ENCODE data around the gene KPTN.
A peak's percentile ranks its signal among the peaks of the same experiment; 100 is the strongest.

The KPTN gene

DNA sequence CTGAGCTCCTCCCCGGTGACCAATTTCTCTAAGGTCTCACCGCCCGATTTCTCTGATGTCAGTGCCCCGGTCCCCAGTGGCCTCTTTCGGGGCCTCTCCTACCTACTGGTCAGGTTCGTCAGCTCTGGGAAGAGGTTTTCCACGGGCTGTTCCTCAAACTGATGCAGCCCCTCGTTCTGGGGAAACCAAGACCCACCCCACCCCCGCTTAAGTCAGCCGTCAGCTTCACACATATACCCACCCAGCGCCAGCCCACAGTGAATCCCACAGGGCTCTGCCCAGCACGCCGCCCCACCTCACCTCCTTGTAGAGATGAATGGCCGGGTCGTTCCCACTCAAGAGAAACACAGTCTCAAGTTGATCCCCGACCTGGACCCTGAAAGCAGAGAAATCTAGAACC, 3.4 kb downstream of the KPTN start:
- no peak overlapping the region for H3K27ac Mint-ChIP-seq
- H3K36me3 Mint-ChIP-seq (ENCODE audit: low read depth), result no peaks in the 10 kb centered on the region
- H3K9me3 Mint-ChIP-seq, result no peaks in the 10 kb centered on the region
- H3K4me3 Mint-ChIP-seq, result peak overlapping the region in 2 of 3 experiments; percentile 27 to 40
- TF ChIP-seq, protein P1, sequence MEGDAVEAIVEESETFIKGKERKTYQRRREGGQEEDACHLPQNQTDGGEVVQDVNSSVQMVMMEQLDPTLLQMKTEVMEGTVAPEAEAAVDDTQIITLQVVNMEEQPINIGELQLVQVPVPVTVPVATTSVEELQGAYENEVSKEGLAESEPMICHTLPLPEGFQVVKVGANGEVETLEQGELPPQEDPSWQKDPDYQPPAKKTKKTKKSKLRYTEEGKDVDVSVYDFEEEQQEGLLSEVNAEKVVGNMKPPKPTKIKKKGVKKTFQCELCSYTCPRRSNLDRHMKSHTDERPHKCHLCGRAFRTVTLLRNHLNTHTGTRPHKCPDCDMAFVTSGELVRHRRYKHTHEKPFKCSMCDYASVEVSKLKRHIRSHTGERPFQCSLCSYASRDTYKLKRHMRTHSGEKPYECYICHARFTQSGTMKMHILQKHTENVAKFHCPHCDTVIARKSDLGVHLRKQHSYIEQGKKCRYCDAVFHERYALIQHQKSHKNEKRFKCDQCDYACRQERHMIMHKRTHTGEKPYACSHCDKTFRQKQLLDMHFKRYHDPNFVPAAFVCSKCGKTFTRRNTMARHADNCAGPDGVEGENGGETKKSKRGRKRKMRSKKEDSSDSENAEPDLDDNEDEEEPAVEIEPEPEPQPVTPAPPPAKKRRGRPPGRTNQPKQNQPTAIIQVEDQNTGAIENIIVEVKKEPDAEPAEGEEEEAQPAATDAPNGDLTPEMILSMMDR (IDR thresholded peaks at IDR 0.05; ENCODE audit: unreplicated experiment in 3 of 3), result no peak
- H3K27me3 Mint-ChIP-seq (ENCODE audit: low read depth), result peaks cover 33% of the 10 kb centered on the region
- H3K4me1 Mint-ChIP-seq, result peaks cover 18% of the 10 kb centered on the region

DNA sequence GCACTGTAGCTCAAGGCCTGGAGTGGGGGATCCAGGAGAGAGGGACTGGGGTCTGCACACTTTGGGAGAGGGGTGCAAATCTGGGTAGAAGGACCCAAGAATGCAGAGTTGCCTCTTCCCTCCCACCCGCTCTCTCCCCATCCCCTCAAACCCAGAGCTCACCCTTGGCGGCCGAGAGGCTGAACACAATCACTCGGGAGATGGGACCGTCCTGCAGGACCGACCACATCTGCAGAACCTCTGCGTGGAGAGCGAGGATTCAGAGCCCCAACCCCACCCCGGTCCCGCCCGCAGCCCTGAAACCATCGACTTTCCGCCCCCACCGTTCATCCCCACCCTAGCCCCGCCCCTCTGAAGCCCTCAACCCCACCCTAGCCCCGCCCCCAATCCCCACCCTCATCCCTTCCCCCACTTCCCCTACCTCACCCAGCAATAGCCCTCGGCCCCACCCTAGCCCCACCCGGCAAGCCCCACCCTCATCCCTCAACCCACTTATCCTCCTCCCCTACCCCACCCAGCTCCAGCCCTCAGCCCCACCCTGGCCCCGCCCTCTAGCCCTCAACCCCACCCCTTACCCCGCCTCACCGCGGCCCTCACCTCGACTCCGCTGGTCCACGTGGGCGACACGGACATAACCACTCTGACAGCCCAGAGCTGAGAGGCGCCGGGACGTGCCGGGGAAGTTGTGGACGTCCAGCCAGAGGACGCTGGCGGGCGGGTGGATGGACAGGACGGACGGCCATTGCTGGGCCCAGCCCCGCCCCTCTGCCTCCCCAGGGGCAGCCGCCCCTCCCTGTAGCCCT, 4.1 kb downstream of the KPTN start:
- peaks cover 11% of the 10 kb centered on the region for H3K4me1 Mint-ChIP-seq
- H3K36me3 Mint-ChIP-seq (ENCODE audit: low read depth), result peaks cover 3% of the 10 kb centered on the region
- no peak overlapping the region for H3K4me3 Mint-ChIP-seq
- H3K27me3 Mint-ChIP-seq (ENCODE audit: low read depth), result peaks cover 33% of the 10 kb centered on the region
- no peaks in the 10 kb centered on the region for H3K9me3 Mint-ChIP-seq
- TF ChIP-seq, protein P1 (IDR thresholded peaks at IDR 0.05; ENCODE audit: unreplicated experiment in 3 of 3), result no peak
- H3K27ac Mint-ChIP-seq, result no peak overlapping the region

DNA sequence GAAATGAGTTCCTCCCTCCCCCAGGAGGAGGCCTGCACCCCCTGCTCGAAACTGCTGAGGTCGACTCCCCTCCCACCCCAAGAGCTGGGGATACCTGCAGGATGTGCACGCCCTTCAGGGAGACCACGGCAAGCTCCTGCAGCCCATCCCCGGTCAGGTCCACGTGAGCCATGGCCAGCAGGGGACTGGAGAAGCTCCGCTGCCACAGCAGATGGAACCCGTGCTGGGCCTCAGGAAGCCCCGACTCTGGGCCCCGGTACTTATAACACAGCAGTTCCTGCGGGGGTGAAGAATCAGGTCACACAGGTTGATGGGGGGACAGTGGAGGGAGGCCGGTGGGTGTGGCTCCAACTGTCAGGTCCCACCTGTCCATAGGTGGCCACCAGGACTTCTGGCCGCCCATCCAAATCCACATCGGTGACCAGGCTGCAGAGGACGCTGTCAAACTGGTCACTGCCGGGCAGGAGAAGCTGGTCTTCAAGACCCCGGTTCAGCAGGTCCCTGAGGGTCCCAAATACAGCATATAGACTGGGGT, 7.5 kb downstream of the KPTN start:
- H3K27ac Mint-ChIP-seq, result no peak overlapping the region

DNA sequence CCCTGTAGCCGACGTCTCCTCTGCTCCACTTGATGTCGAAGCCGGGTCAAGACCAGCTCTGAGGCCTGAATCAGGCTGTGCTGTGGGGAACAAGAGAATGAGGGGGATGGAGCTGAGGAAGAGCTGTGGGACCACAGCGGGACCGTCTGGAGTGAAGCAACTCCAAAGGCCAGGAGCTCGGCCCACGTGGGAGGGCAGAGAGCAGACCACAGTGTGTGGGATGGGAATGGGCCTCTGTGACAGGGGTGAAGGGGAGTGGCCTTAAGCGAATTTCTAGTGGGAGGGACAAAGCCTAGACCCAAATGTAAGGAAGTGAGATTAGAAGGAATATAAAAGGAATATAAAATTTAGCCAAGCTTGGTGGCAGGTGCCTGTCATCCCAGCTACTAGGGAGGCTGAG, 8.6 kb downstream of the KPTN start:
- peaks cover 53% of the 10 kb centered on the region for H3K27me3 Mint-ChIP-seq (ENCODE audit: low read depth)

More for the DNA sequence above, 7.5 kb downstream of the KPTN start:
- Mint-ChIP-seq H3K4me1 (peaks cover 6% of the 10 kb centered on the region), H3K9me3 (no peaks in the 10 kb centered on the region), H3K36me3 (ENCODE audit: low read depth) (peaks cover 3% of the 10 kb centered on the region), H3K27me3 (ENCODE audit: low read depth) (peaks cover 50% of the 10 kb centered on the region), H3K4me3 (no peak overlapping the region)
- TF ChIP-seq, protein P1 (IDR thresholded peaks at IDR 0.05; ENCODE audit: unreplicated experiment in 3 of 3), result no peak

DNA sequence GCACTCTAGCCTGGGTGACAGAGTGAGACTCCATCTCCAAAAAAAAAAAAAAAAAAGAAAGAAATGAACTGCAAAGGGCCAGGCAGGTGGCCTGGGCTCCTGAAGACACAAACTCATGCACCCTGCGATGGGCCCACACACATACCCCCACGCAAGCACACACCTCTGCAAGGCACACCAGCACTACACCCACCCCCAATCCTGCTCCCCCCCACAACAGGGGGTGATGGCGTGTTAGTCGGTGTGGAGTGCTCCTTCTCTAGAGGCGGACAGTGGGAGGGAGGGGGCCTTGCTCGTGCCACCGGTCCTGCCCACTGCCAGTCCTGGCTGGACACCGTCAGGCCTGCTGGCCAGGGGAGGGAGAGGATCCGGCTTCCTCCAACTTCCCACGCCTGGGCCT, 10.7 kb downstream of the KPTN start:
- TF ChIP-seq, protein P1 (IDR thresholded peaks at IDR 0.05; ENCODE audit: unreplicated experiment in 3 of 3), result no peak
- no peak overlapping the region for H3K4me3 Mint-ChIP-seq
- peaks cover 10% of the 10 kb centered on the region for H3K4me1 Mint-ChIP-seq
- peaks cover 60% of the 10 kb centered on the region for H3K27me3 Mint-ChIP-seq (ENCODE audit: low read depth)
- no peaks in the 10 kb centered on the region for H3K9me3 Mint-ChIP-seq
- H3K27ac Mint-ChIP-seq, result no peak overlapping the region
- peaks cover 3% of the 10 kb centered on the region for H3K36me3 Mint-ChIP-seq (ENCODE audit: low read depth)

More for the DNA sequence above, 8.6 kb downstream of the KPTN start:
- TF ChIP-seq, protein P1 (IDR thresholded peaks at IDR 0.05; ENCODE audit: unreplicated experiment in 3 of 3), result no peak
- H3K9me3 Mint-ChIP-seq, result no peaks in the 10 kb centered on the region
- H3K36me3 Mint-ChIP-seq (ENCODE audit: low read depth), result peaks cover 3% of the 10 kb centered on the region
- peaks cover 10% of the 10 kb centered on the region for H3K4me1 Mint-ChIP-seq
- no peak overlapping the region for H3K4me3 Mint-ChIP-seq
- H3K27ac Mint-ChIP-seq, result no peak overlapping the region

All from nephron (organoid).